ENCODE data around the gene MYMK.

MYMK gene

GRCh38 chr9:133477992-133478850 is 46.5 kb downstream of the MYMK start:
- DNase-seq, result no peak

DNA sequence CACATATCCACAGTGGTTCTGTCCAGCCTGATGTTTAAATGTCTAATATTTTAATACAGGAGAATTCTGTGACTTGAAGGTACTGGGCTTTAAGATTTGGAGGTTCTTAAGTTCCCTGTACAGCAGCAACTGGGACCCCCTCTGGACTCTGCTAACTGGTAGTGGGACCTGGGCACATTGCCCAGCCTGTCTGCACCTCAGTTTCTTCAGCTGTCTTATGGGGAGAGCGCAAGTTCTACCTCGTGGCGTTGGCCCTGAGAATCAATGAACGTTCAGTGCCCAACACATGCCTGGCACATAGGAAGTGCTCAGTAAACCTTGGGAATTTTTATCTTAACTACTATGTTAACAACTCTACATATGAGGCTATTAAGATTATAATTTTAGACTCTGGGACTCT is 47.3 kb downstream of the MYMK start:
- DNase-seq, result no peak

- DNase-seq, result no peak
Observed at GRCh38 chr9:133476941-133477340, 47.8 kb downstream of the MYMK start.

DNA sequence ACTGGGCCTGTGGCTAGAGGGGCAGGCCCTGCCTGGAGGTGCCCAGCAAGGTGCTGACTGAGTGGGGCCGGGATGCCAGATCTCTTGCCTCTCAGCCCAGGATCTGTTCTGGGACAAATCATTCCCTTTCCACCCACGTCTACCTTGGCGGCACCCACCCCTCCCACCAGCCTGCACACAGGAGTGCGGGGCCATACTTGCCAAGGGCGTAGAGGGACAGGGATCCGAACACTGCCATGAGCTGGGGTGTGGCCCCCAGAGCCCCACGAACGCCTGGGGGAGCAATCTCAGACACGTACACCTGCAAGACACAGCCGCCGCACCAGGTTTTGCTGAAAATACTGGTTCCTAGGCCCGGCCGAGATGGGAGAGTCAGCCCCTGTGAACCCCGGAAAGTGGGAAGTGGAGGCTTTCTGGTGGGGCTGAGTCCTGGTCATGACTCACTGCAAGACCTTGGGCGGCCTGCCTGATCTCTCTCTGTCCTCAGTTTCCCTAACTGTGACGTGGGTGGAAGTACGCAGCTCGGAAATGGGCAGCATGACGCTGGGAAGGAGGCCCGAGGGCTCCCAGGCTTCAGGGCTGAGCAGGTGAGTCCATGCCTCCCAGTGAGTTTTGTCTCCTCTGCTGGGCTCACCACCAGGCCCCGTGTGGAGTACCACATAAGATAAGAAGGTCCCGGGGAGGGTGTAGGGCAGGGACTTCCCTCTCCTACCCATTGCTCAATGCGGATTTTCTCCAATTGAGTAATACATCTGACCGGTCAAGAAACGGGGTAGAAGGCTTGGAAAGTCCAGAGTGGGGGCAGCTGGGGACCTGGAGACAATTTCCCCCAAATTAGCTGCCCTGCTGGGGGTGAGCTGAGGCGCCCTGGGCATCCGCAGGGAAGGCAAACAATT is 48.5 kb downstream of the MYMK start:
- no peak for DNase-seq

GRCh38 chr9:133475292-133476012 is 49.3 kb downstream of the MYMK start:
- no peak for DNase-seq

GRCh38 chr9:133474853-133475252 is 49.9 kb downstream of the MYMK start:
- DNase-seq, result no peak

DNA sequence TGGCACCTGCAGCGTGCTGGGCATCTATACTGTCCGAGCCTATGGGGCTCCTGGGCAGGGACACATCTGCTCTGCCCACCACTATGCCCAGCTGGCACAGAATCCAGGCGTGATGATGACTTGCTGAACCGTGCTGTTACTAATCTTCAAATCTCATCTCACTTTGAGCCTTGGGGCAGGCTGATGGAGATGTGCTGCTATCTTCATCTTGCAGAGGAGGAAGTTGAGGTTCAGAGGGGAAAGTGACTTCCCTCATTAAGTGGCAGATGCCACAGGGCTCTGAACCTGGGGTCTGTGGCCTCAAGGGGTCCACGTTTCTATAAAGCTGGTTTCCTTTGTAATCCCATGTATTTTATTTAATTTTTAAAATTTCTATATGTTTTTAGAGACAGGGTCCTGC is 50.5 kb downstream of the MYMK start:
- no peak for DNase-seq

DNA sequence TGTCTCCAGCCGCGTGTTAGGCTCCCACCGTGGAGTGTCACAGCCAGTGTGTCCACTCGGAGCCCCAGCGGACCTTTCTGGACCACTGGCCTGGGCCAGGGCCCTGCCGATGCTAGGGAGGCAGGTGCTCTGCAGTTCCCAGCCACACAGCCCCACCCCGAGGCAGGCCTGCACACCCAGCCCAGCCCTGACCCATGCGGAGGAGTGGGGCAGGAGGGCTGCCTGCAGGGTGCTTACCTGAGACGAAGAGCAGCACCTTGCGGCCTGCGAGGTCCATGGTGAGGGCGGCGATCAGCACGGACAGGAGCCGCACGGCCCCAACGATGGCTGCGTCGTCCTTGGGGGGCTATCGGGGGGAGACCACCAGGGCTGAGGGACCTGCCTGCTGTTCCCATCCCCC is 51.0 kb downstream of the MYMK start:
- no peak for DNase-seq

DNA sequence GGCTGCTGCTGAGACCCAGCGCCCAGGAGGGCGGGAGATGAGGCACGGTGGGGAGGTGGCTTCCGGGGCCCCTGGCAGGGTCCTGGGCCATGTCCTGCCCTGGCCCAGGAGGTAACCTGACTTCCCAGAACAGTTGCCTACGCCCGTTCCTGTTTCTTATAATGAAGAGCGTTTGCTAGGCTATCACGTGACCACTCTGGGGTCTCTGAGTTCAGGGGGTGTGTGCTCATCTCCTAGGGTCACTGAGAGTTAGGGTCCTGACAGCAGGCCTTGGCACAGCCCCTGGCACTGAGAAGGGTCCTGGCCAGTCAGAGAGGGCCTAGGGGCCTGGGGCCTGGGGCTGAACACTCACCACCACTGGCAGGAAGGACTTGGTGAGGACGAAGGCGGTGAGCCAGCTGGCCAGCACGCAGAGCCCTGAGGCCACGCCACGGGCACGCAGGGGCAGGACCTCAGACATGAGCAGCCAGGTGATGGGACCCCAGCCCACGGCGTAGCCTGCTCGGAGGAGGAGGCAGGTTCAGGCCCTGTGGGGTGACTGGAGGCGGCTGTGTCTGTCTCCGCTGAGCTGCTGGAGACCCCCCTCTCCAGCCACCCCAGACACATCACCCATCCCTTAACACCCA is 51.9 kb downstream of the MYMK start:
- DNase-seq, result no peak

DNA sequence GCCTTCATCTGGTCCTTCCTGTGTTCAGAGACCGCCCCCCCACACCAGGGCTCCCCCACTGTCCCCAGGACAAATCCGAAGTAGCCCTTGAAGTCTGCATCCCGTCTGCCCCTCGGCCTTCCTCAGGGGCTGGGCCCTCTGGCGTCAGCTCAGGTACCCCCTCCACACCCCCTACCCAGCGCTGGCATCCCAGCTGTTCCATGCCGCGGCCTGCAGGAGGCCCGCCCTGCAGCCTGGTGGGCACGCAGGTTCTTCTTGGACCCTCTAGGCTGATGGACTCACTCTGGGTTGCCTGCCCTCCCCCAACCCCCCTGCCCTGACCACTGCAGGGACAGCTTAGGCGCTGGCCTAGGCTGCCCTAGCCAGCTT is 52.5 kb downstream of the MYMK start:
- DNase-seq, result no peak

DNA sequence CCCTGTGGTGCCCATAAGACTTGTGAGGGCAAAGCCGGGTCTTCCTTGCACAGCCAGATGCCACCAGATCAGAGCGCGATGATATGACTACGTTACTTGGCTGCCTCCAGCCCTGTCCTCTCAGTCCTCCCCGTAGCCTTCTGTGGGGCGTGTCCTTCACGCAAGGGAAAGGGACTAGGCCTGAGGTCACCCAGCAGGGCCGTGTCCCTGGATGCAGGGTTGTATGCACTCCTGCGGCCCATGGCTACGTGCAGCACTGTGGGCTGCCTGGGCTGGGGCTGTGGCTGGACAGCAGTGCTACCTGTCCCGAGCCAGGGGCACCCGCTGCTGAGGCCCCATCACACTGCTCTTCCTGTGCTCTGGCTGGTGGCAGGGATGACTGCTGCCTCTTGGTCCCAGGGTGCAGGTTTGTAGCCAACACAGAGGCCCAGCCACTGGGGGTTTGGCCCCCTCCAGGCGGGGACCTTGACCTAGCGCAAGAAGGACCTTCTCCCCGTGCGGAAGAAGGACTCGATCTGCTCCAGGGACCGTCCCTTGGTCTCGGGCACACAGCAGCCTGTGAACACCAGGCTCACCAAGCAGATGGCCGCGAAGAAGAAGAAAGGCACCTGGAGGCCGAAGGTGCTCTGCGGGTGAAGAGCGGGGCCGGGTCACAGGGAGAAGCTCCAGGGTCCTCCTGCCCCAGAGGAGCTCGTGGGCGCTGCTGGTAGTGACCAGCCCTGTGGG is 53.0 kb downstream of the MYMK start:
- DNase-seq, result no peak

DNA sequence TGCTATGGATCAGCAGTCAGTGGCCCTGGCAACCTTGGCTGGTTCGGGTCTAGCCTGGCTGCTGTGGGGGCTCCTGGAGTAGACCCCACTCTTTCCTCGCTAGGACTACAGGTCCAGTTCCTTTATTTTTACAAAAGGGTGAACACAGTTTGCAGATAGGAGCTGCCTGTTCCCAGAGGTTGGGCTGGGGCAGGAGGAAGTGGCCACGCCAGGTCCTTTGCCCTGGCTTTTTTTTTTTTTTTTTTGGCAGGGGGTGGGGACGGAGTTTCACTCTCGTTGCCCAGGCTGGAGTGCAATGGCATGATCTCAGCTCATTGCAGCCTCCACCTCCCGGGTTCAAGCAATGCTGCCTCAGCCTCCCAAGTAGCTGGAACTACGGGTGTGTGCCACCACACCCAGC is 53.8 kb downstream of the MYMK start:
- no peak for DNase-seq

DNA sequence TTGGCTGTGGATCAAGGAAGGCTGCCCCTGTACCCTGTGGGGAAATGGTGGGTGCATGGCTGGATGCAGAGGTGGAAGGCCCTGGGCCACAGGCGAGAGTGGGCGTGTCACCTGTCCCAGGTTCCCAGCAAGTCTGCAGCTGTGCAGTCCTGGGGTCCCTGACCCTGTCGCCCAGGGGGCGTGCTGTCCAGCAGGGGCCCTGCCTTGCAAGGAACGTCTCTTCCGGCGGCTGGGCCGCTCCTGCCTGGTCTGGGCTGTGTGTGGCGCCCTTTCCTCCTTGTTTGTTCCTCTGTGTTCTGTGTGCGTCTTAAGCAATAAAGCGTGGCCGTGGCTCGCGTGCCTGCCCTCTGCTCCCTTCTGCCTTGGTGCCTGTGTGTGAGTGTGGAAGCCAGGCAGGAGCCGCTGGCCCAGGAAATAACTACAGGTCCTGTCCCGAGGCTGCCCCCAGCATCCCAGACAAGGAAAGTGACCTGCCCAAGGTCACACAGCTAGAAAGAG is 54.3 kb downstream of the MYMK start:
- DNase-seq, result no peak

GRCh38 chr9:133468777-133469421 is 55.9 kb downstream of the MYMK start:
- DNase-seq, result no peak

DNA sequence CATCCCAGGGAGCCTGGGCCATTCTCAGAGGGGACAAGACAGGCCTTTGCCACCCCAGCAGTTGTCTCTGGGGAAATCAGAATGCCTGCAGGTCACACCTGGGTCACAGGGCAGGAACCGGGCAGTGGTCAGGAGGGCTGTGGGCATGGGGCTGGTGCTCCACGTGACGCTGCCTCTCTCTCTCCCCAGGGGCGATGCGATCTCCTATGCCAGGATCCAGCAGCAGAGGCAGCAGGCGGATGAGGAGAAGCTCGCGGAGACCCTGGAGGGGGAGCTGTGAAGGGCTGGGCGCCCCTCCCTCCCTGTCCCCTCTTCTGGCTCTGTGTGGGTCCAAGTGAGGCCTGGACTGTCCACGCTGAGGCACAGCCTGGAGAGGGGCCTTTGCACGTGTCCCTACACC is 56.4 kb downstream of the MYMK start:
- no peak for DNase-seq

DNA sequence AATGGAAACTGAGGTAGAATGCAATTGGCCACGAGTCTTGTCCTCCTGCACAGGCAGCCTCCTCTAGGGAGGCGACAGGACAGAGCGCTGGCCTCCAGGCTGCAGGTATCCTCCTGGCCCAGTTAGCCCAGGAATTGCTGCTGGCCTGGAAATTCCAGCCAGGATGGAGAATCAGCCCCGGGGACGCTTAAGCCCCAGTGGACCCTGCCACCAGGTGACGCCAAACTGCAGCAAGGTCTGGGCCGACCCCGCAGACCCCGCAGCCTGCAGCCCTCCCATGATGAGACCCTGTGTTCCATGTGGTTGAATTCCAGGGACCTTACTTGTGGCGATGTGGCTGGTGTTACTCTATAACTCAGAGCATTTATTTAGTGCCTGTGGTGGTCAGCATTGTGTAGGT is 57.7 kb downstream of the MYMK start:
- DNase-seq, result no peak

DNA sequence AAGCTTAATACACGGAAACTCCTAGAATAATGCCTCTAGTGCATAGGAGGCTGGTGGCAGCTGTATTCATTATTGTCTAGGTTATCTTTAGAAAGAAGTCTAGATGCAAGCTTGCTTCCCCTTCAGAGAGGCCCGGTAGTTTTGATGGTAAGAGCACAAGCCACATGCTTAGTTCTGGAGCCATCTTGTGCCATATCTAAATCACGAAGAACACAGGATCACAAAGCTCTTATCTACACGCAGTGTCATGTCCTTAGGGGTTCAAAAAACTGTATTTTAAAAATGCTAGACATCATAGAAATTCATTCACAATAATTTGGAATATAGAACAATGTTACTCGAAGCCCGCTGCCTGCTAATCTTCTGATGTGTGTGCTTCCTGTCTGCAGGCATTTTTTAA is 58.8 kb downstream of the MYMK start:
- DNase-seq, result no peak

- no peak for DNase-seq
Observed at GRCh38 chr9:133464638-133465037, 60.1 kb downstream of the MYMK start.
